ENCODE results near the gene RNF5. TPM values are rescaled to one million over a fixed set of nuclear protein-coding genes. Genes with fewer than 3 reads are reported as not detected.
A peak's percentile ranks its signal among the peaks of the same experiment; 100 is the strongest.

The RNF5 gene
- total RNA-seq, 1 experiment from 2014 or later: 114 TPM

DNA sequence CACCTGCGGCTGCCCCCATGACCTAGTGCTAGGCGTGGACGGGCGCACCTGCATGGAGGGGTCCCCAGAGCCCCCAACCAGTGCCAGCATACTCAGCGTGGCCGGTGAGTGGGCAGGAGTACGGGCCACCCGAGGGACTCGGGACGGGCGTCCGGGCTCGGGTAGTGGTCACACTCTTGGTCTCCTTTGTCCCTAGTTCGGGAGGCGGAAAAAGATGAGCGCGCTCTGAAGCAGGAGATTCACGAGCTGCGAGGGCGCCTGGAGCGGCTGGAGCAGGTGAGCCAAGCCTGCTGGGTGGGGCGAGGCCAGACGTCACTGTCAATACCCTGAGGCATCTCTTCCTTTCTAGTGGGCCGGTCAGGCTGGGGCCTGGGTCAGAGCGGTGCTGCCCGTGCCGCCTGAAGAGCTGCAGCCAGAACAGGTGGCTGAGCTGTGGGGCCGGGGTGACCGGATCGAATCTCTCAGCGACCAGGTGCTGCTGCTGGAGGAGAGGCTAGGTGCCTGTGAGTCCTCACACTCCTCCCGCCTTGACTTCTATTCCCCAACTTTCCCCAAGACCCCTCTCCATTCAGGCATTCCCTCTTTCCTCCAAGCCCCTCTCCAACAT lies 10.9 kb upstream of the RNF5 start (continued):
- no peak for TF ChIP-seq ZBTB43 (CRISPR knock-in tag; IDR thresholded peaks at IDR 0.05)

GRCh38 chr6:32167761-32168262 lies 10.4 kb upstream of the RNF5 start:
- TF ChIP-seq ZNF416 (CRISPR knock-in tag; IDR thresholded peaks at IDR 0.05): no peak
- TF ChIP-seq TEAD1 (CRISPR knock-in tag; IDR thresholded peaks at IDR 0.05): no peak
- no peak for TF ChIP-seq HMGA2 (CRISPR knock-in tag; IDR thresholded peaks at IDR 0.05)
- no peak for TF ChIP-seq NFE2L1 (CRISPR knock-in tag; IDR thresholded peaks at IDR 0.05)
- no peak for TF ChIP-seq STAT6 (CRISPR knock-in tag; conservative IDR thresholded peaks at IDR 0.05; ENCODE audit: low read depth)
- no peak for TF ChIP-seq MYBL2 (CRISPR knock-in tag; IDR thresholded peaks at IDR 0.05)
- DNase-seq (ENCODE audit: low spot score) (no peak), ATAC-seq (no peak)
- POLR2A ChIA-PET: interaction anchor here (3.1 kb wide), 1 partner anchor 9 kb away, joined by 15 read pairs; no protein-coding TSS in a partner anchor
- Mint-ChIP-seq H3K9me3 (no peaks in the 10 kb centered on the region), H3K27ac (peak overlapping the region; percentile 63), H3K36me3 (peaks cover 36% of the 10 kb centered on the region), H3K27me3 (ENCODE audit: low read depth) (no peaks in the 10 kb centered on the region), H3K4me3 (no peak overlapping the region), H3K4me1 (peaks cover 11% of the 10 kb centered on the region)
- CTCF ChIA-PET: interaction anchor here (1.0 to 5.1 kb wide), 10 partner anchors 8 to 120 kb away, joined by 3 to 47 read pairs (median 12); partner anchors contain the start of genes AGPAT1, ATF6B, FKBPL and GPSM3

GRCh38 chr6:32168350-32168749 lies 9.9 kb upstream of the RNF5 start:
- H3K36me3 Mint-ChIP-seq: peaks cover 33% of the 10 kb centered on the region
- peaks cover 13% of the 10 kb centered on the region for H3K4me1 Mint-ChIP-seq

More at GRCh38 chr6:32168350-32168749, 9.9 kb upstream of the RNF5 start:
- TF ChIP-seq CTCF (IDR thresholded peaks at IDR 0.05): no peak
- TF ChIP-seq, protein P1, sequence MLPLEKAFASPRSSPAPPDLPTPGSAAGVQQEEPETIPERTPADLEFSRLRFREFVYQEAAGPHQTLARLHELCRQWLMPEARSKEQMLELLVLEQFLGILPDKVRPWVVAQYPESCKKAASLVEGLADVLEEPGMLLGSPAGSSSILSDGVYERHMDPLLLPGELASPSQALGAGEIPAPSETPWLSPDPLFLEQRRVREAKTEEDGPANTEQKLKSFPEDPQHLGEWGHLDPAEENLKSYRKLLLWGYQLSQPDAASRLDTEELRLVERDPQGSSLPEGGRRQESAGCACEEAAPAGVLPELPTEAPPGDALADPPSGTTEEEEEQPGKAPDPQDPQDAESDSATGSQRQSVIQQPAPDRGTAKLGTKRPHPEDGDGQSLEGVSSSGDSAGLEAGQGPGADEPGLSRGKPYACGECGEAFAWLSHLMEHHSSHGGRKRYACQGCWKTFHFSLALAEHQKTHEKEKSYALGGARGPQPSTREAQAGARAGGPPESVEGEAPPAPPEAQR (CRISPR knock-in tag; IDR thresholded peaks at IDR 0.05): no peak
- TF ChIP-seq, protein P2, sequence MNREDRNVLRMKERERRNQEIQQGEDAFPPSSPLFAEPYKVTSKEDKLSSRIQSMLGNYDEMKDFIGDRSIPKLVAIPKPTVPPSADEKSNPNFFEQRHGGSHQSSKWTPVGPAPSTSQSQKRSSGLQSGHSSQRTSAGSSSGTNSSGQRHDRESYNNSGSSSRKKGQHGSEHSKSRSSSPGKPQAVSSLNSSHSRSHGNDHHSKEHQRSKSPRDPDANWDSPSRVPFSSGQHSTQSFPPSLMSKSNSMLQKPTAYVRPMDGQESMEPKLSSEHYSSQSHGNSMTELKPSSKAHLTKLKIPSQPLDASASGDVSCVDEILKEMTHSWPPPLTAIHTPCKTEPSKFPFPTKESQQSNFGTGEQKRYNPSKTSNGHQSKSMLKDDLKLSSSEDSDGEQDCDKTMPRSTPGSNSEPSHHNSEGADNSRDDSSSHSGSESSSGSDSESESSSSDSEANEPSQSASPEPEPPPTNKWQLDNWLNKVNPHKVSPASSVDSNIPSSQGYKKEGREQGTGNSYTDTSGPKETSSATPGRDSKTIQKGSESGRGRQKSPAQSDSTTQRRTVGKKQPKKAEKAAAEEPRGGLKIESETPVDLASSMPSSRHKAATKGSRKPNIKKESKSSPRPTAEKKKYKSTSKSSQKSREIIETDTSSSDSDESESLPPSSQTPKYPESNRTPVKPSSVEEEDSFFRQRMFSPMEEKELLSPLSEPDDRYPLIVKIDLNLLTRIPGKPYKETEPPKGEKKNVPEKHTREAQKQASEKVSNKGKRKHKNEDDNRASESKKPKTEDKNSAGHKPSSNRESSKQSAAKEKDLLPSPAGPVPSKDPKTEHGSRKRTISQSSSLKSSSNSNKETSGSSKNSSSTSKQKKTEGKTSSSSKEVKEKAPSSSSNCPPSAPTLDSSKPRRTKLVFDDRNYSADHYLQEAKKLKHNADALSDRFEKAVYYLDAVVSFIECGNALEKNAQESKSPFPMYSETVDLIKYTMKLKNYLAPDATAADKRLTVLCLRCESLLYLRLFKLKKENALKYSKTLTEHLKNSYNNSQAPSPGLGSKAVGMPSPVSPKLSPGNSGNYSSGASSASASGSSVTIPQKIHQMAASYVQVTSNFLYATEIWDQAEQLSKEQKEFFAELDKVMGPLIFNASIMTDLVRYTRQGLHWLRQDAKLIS (CRISPR knock-in tag; IDR thresholded peaks at IDR 0.05; ENCODE audit: borderline replicate concordance): no peak
- no peak for TF ChIP-seq ZNF263 (CRISPR knock-in tag; IDR thresholded peaks at IDR 0.05; ENCODE audit: low read depth)
- POLR2A ChIA-PET: interaction anchor here (0.9 to 3.1 kb wide), 2 partner anchors 8 to 27 kb away, joined by 4 to 15 read pairs; no protein-coding TSS in a partner anchor
- H3K9me3 Mint-ChIP-seq: no peaks in the 10 kb centered on the region
- DNase-seq (ENCODE audit: low spot score): no peak
- ATAC-seq: no peak
- no peaks in the 10 kb centered on the region for H3K27me3 Mint-ChIP-seq (ENCODE audit: low read depth)
- CTCF ChIA-PET: interaction anchor here (2.5 to 5.1 kb wide), 4 partner anchors 8 to 50 kb away, joined by 6 to 47 read pairs (median 14); partner anchors contain the start of gene AGPAT1
- H3K27ac Mint-ChIP-seq: no peak overlapping the region
- no peak overlapping the region for H3K4me3 Mint-ChIP-seq
